SK-N-SH (cell line): Measurements from ENCODE around the gene TGM3. TPM values are rescaled to one million over a fixed set of nuclear protein-coding genes. Genes with fewer than 3 reads are reported as not detected.

Experiments used
- CTCF ChIA-PET: fragments of 300-600, 350-600 bp; formaldehyde crosslinking; extraction: SDS; loops from one replicate; lab custom pipeline; 2021; lab: Yijun Ruan, JAX
- POLR2A ChIA-PET: fragments of 350-600 bp; sonication (Branson Sonifier 250); formaldehyde crosslinking; extraction: SDS; loops from one replicate; lab custom pipeline; 2020; ENCODE audit warnings: antibody characterized with exemption, inconsistent platforms; lab: Yijun Ruan, JAX
- DNase-seq: peaks from one replicate; pipeline ENCODE4 v3.0.0; 2012
- H2AFZ ChIP-seq: fragments of 200-600 bp; sonication (generic); 2 replicates; pipeline ENCODE4 v1.8.1; 2016; ENCODE audit warnings: antibody characterized with exemption, mild to moderate bottlenecking, low read depth
- H3F3A ChIP-seq: fragments of 200-600 bp; sonication (generic); replicated peaks from 2 replicates; pipeline ENCODE3; 2016; ENCODE audit warnings: antibody characterized with exemption, mild to moderate bottlenecking; ENCODE audit not compliant: insufficient read depth
- H3K27ac ChIP-seq, 2 experiments: fragments of 200-500 bp in 1 of 2; fragments of 200-600 bp in 1 of 2; sonication (Bioruptor generic) in 1 of 2; sonication (generic), shearing (Covaris generic) in 1 of 2; 2 replicates each; pipeline versions ENCODE4 v1.5.1 to v1.6.1; 2014 to 2016; ENCODE audit warnings: low read depth in 2 of 2, inconsistent platforms in 1 of 2, low read length in 1 of 2, mild to moderate bottlenecking in 1 of 2, mixed read lengths in 1 of 2
- H3K27me3 ChIP-seq: fragments of 200-600 bp; sonication (generic), shearing (Covaris generic); 2 replicates; pipeline ENCODE4 v1.6.1; 2016; ENCODE audit warnings: mixed run types; ENCODE audit not compliant: insufficient read depth
- H3K36me3 ChIP-seq, 2 experiments: fragments of 200-500 bp in 1 of 2; fragments of 200-600 bp in 1 of 2; sonication (Bioruptor generic) in 1 of 2; sonication (generic) in 1 of 2; replicated peaks in 1 of 2; 2 replicates each; pipeline versions ENCODE3 to v1.5.1; 2014 to 2016; ENCODE audit warnings: low read length in 1 of 2, mild to moderate bottlenecking in 1 of 2; ENCODE audit not compliant: insufficient read depth in 2 of 2, control insufficient read depth in 1 of 2
- H3K4me1 ChIP-seq, 2 experiments: fragments of 200-500 bp in 1 of 2; fragments of 200-600 bp in 1 of 2; sonication (Bioruptor generic) in 1 of 2; sonication (generic), shearing (Covaris generic) in 1 of 2; 2 replicates each; pipeline versions ENCODE4 v1.5.1 to v1.6.1; 2014 to 2016; ENCODE audit warnings: low read depth in 1 of 2, low read length in 1 of 2, mixed run types in 1 of 2; ENCODE audit not compliant: insufficient read depth in 2 of 2, control insufficient read depth in 1 of 2
- H3K4me2 ChIP-seq: fragments of 200-600 bp; sonication (generic), shearing (Covaris generic); 2 replicates; pipeline ENCODE4 v1.6.1; 2017; ENCODE audit warnings: mixed run types
- H3K4me3 ChIP-seq, 2 experiments: fragments of 200-500 bp in 1 of 2; fragments of 200-600 bp in 1 of 2; sonication (Bioruptor generic) in 1 of 2; sonication (generic), shearing (Covaris generic) in 1 of 2; 2 replicates each; pipeline versions ENCODE4 v1.5.1 to v1.8.1; 2014 to 2016; ENCODE audit warnings: low read depth in 2 of 2, inconsistent platforms in 1 of 2, low read length in 1 of 2, mild to moderate bottlenecking in 1 of 2, mixed read lengths in 1 of 2, moderate library complexity in 1 of 2
- H3K79me2 ChIP-seq: fragments of 200-600 bp; sonication (generic); 2 replicates; pipeline ENCODE4 v1.8.1; 2017; ENCODE audit warnings: mild to moderate bottlenecking; ENCODE audit not compliant: insufficient read depth
- H3K9ac ChIP-seq: fragments of 200-600 bp; sonication (generic); 2 replicates; pipeline ENCODE4 v1.6.1; 2017; ENCODE audit warnings: mixed run types
- H3K9me2 ChIP-seq: fragments of 200-600 bp; sonication (generic); 2 replicates; pipeline ENCODE4 v1.6.1; 2017; ENCODE audit warnings: mixed run types
- H3K9me3 ChIP-seq: fragments of 200-600 bp; sonication (generic); 2 replicates; pipeline ENCODE4 v1.6.1; 2017; ENCODE audit warnings: mixed run types, mild to moderate bottlenecking, moderate library complexity
- H4K20me1 ChIP-seq: fragments of 200-600 bp; sonication (generic); 2 replicates; pipeline ENCODE4 v1.6.1; 2017; ENCODE audit warnings: mild to moderate bottlenecking, mixed run types; ENCODE audit not compliant: insufficient read depth
- CTCF ChIP-seq: fragments of 200-600 bp; sonication (generic); IDR thresholded peaks from 2 replicates; pipeline ENCODE4 v1.6.1; 2017; ENCODE audit warnings: antibody characterized with exemption, mild to moderate bottlenecking, moderate library complexity
- EP300 ChIP-seq, 2 experiments: IDR thresholded peaks; 2 replicates each; pipeline versions ENCODE4 v1.4.0 to v1.6.1; 2012; ENCODE audit warnings: borderline replicate concordance in 1 of 2, low read depth in 1 of 2, low read length in 1 of 2
- EZH2phosphoT487 ChIP-seq: fragments of 200-600 bp; sonication (generic); IDR thresholded peaks from 2 replicates; pipeline ENCODE4 v1.6.1; 2017; ENCODE audit warnings: low read depth, mixed run types, mild to moderate bottlenecking, antibody characterized with exemption, moderate library complexity, borderline replicate concordance
- FOXJ3 ChIP-seq: sonication (generic); formaldehyde crosslinking; IDR thresholded peaks from 2 replicates; pipeline ENCODE4 v1.5.1; 2020; ENCODE audit warnings: mild to moderate bottlenecking, missing genetic modification reagents
- FOXM1 ChIP-seq: IDR thresholded peaks from 2 replicates; pipeline ENCODE4 v1.4.0; 2012; ENCODE audit warnings: low read depth, mild to moderate bottlenecking
- GABPA ChIP-seq: IDR thresholded peaks from 2 replicates; pipeline ENCODE4 v1.4.0; 2012; ENCODE audit warnings: low read depth, mild to moderate bottlenecking
- MEF2A ChIP-seq: IDR thresholded peaks from 2 replicates; pipeline ENCODE4 v1.4.0; 2012; ENCODE audit warnings: low read depth, borderline replicate concordance
- NFIC ChIP-seq: IDR thresholded peaks from 2 replicates; pipeline ENCODE4 v1.4.0; 2012; ENCODE audit warnings: borderline replicate concordance
- NRF1 ChIP-seq: IDR thresholded peaks from 2 replicates; pipeline ENCODE4 v1.6.1; 2012; ENCODE audit warnings: low read depth, mild to moderate bottlenecking, low read length
- PBX3 ChIP-seq: IDR thresholded peaks from 2 replicates; pipeline ENCODE4; 2012
- POLR2AphosphoS5 ChIP-seq: IDR thresholded peaks from 2 replicates; pipeline ENCODE4 v1.6.1; 2012; ENCODE audit warnings: low read depth, low read length
- RAD21 ChIP-seq: IDR thresholded peaks from 2 replicates; pipeline ENCODE4 v1.6.1; 2012; ENCODE audit warnings: mild to moderate bottlenecking, low read length
- RCOR1 ChIP-seq: fragments of 150-350 bp; IDR thresholded peaks from 2 replicates; pipeline ENCODE4 v1.6.1; 2017; ENCODE audit warnings: antibody characterized with exemption, low read length
- REST ChIP-seq: IDR thresholded peaks from 2 replicates; pipeline ENCODE4 v1.6.1; 2012; ENCODE audit warnings: mild to moderate bottlenecking, low read depth, low read length, moderate library complexity
- RFX5 ChIP-seq: IDR thresholded peaks from 2 replicates; pipeline ENCODE4 v1.6.1; 2012; ENCODE audit warnings: mild to moderate bottlenecking, improper control_type of control experiment, low read length
- SMC3 ChIP-seq: IDR thresholded peaks from 2 replicates; pipeline ENCODE4 v1.6.1; 2012; ENCODE audit warnings: low read depth, low read length, improper control_type of control experiment
- TAF1 ChIP-seq: IDR thresholded peaks from 2 replicates; pipeline ENCODE4 v1.6.1; 2012; ENCODE audit warnings: low read depth, mild to moderate bottlenecking, low read length, moderate library complexity, borderline replicate concordance
- WGBS: methylation state at CpG from one replicate; pipeline ENCODE4 v1.1.6; 2017; ENCODE audit warnings: low lambda C conversion rate; 5-methylcytosine and 5-hydroxymethylcytosine counted together
- polyA plus RNA-seq, 3 experiments: library from polyadenylated mRNA; depleted of rRNA; stranded (reverse); fragments of >200 nt; gene quantifications; 2 replicates each; pipeline ENCODE4 v1.2.3, GENCODE V29; 2012
- TF ChIP-seq, protein P1 (sequence below): fragments of 150-350 bp; IDR thresholded peaks from 2 replicates; pipeline ENCODE4 v1.6.1; 2016; ENCODE audit warnings: mild to moderate bottlenecking, low read depth, low read length
- TF ChIP-seq, protein P2 (sequence below): fragments of 150-350 bp; IDR thresholded peaks from 2 replicates; pipeline ENCODE4 v1.6.1; 2017; ENCODE audit warnings: antibody characterized with exemption, low read length, low read depth, borderline replicate concordance

The TGM3 gene
- polyA plus RNA-seq, 1 of the 3 experiments (the other 2 are of a cell fraction) = not detected

DNA sequence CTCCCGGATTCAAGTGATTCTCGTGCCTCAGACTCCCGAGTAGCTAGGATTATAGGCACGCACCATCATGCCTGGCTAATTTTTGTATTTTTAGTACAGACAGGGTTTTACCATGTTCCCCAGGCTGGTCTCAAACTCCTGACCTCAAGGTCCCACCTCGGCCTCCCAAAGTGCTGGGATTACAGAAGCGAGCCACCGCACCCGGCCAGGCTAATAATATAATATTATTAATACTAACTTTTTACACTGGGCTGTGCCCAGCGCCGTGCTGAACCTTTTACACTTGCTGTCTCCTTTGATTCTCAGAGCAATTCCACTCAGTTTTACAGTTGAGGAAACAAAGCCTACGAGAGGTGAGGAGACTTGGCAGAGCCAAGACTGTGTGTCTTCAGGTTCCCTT is 2.3 kb upstream of the TGM3 start:
- WGBS = 55% methylated on average over 11 of the region's 11 CpGs
- CTCF ChIA-PET = interaction anchor here (1.9 kb wide), 1 partner anchor 17 kb away, joined by 4 read pairs; no protein-coding TSS in a partner anchor

More for the DNA sequence above, 2.3 kb upstream of the TGM3 start:
- Histone ChIP-seq H4K20me1 (no peaks in the 10 kb centered on the region), H3K27ac (no peak overlapping the region), H3K4me1 (no peaks in the 10 kb centered on the region)
- TF ChIP-seq FOXJ3 = no peak
- TF ChIP-seq, protein P1, sequence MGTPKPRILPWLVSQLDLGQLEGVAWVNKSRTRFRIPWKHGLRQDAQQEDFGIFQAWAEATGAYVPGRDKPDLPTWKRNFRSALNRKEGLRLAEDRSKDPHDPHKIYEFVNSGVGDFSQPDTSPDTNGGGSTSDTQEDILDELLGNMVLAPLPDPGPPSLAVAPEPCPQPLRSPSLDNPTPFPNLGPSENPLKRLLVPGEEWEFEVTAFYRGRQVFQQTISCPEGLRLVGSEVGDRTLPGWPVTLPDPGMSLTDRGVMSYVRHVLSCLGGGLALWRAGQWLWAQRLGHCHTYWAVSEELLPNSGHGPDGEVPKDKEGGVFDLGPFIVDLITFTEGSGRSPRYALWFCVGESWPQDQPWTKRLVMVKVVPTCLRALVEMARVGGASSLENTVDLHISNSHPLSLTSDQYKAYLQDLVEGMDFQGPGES = no peak
- TF ChIP-seq, protein P2, sequence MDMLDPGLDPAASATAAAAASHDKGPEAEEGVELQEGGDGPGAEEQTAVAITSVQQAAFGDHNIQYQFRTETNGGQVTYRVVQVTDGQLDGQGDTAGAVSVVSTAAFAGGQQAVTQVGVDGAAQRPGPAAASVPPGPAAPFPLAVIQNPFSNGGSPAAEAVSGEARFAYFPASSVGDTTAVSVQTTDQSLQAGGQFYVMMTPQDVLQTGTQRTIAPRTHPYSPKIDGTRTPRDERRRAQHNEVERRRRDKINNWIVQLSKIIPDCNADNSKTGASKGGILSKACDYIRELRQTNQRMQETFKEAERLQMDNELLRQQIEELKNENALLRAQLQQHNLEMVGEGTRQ = no peak
- no peak for TF ChIP-seq TAF1
- no peak for TF ChIP-seq EZH2phosphoT487
- TF ChIP-seq POLR2AphosphoS5 = no peak
- no peak for TF ChIP-seq REST
- TF ChIP-seq RCOR1 = no peak
- TF ChIP-seq FOXM1 = no peak
- no peak for TF ChIP-seq SMC3
- no peak for TF ChIP-seq EP300 (IDR thresholded peaks at IDR 0.05; ENCODE audit: borderline replicate concordance in 1 of 2, low read depth in 1 of 2, low read length in 1 of 2)
- no peak for TF ChIP-seq NFIC
- no peak for TF ChIP-seq NRF1
- no peak for TF ChIP-seq GABPA
- no peak for TF ChIP-seq RAD21
- no peak for TF ChIP-seq CTCF
- TF ChIP-seq RFX5 = no peak
- no peak for TF ChIP-seq PBX3
- no peak for TF ChIP-seq MEF2A
- TF ChIP-seq, all 33 proteins: peak for 0
- H3K9me3 ChIP-seq = no peaks in the 10 kb centered on the region
- H3F3A ChIP-seq = no peaks in the 10 kb centered on the region
- peaks cover 17% of the 10 kb centered on the region for H3K27me3 ChIP-seq
- no peaks in the 10 kb centered on the region for H3K36me3 ChIP-seq
- no peak overlapping the region for H3K9ac ChIP-seq
- POLR2A ChIA-PET = no interaction called here
- no peak overlapping the region for H2AFZ ChIP-seq
- H3K4me3 ChIP-seq = no peak overlapping the region
- no peak overlapping the region for H3K4me2 ChIP-seq
- DNase-seq = no peak
- H3K9me2 ChIP-seq = no peaks in the 10 kb centered on the region
- no peaks in the 10 kb centered on the region for H3K79me2 ChIP-seq
